ENCODE data around the gene ZFAND6.
"Not testable (repeated sequence)": the region's sequence is repeated elsewhere in the genome, so short reads cannot be mapped to it uniquely, and the experiment has no call there.

ZFAND6 gene

GRCh38 chr15:80151576-80151975, 92.1 kb downstream of the ZFAND6 start:
- no peak for DNase-seq (ENCODE audit: low spot score)

GRCh38 chr15:80152180-80152895, 92.9 kb downstream of the ZFAND6 start:
- peak; percentile 82 for DNase-seq (ENCODE audit: low spot score)

DNA sequence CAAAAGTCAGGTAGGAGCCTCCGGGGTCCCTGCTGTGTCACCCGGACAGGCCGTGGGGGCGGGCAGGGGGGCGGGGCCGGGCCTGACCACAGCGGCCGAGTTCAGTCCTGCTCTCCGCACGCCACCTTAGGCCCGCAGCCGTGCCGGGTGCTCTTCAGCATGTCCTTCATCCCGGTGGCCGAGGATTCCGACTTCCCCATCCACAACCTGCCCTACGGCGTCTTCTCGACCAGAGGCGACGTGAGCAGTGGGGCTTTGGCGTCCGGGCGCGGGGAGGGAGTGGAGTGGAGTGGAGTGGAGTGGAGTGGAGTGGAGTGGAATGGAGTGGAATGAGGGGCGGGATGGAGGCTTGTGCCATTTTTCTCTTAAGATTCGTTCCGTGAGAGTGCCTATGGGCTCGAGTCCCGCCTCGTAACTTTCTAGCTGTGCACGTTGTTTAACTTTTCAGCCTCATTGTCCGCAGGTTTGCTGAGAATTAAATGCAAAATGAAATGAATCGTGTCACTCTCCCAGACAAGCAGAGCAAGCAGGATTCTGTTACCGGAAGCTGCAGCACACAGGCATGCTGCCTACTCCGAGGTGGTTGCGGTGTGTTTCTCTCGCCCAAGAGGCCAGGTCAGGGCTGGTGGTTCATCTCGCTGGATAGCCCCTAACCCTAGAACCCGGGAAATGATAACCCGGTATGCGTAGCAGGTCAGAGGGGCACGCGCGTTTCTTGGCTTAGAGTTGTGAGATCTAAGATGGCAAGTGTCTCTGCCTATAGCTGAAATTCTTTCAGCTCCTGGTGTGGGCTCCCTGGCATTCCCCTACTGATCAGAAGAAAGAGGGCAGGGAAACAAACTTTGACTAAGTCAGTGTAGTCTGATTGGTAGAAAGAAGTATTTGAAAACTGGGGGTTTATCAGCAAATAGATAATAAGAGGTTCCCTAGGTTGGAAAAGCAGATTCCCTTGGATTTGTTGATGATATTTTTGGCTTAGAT, 93.7 kb downstream of the ZFAND6 start, which contains the start of gene FAH:
Gene FAH (plus strand): TSS at position 104 of the 981 bp plus-strand sequence. CDS start 56 bp downstream, at position 160.
- no peak for DNase-seq (ENCODE audit: low spot score)

DNA sequence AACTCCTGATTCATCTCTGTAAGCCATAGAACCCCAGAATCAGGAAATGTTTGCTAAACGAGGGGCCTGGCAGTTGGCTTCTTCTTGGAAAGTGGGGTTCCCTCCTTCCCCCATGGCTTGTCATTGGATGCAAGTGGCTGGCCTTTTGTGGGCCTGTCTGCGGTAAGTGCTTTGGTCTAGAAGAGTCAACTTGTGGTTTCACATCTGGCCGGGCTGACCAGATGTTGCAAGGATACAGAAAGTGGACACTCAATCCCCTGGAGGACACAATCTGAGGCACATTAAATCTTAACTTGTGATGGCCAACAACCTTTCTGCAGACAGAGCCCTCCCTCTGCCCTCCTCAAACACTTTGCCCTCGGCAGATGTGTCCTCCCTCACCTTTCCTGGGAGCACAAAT, 94.4 kb downstream of the ZFAND6 start:
- no peak for DNase-seq (ENCODE audit: low spot score)

- no peak for DNase-seq (ENCODE audit: low spot score)
These were observed 94.9 kb downstream of the ZFAND6 start for GRCh38 chr15:80154336-80154735.

DNA sequence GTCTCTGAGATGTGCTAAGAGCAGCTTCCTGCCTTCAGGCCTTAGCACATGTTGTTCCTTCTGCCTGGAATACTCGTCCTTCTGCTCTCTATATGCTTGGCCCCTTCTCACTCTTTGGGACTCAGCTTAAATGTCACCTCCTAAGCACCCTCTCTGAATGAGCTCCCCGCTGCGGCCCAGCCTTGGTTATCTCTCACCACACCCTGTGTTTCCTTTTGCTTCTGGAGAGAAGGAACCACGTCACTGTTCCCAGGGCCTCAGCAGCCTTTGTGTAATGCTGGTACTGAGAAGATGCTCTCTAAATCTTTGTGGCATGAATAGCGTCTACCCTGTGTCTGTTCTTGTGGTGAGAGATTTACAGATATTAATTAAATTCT, 95.5 kb downstream of the ZFAND6 start:
- no peak for DNase-seq (ENCODE audit: low spot score)

GRCh38 chr15:80155378-80156175, 96.1 kb downstream of the ZFAND6 start:
- not testable (repeated sequence) for DNase-seq (ENCODE audit: low spot score)

DNA sequence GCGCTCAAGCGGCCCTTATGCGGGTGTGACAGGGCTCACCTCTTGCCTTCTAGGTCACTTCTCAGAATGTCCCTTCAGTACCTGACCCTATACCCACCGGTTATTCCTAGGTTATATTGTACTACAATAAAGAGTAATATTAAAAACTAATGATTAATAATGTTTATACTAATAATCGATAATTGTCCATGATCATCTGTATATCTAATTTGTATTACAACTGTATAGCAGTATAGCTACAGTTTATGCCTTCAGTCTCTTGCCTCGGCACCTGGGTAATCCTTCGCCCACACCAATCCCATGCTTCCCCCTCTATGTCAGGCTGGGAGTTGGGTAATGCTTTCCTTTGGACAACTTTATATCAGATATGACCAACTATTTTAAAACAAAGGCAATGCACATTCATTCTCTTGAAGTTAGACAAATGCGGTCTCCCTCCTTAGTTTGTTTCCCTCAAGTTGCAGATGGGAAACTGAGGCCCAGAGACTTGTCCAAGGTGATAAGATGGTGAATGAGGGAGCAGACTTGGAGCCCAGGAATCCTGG, 96.8 kb downstream of the ZFAND6 start:
- no peak for DNase-seq (ENCODE audit: low spot score)

GRCh38 chr15:80157215-80157614, 97.7 kb downstream of the ZFAND6 start:
- DNase-seq (ENCODE audit: low spot score), result no peak

DNA sequence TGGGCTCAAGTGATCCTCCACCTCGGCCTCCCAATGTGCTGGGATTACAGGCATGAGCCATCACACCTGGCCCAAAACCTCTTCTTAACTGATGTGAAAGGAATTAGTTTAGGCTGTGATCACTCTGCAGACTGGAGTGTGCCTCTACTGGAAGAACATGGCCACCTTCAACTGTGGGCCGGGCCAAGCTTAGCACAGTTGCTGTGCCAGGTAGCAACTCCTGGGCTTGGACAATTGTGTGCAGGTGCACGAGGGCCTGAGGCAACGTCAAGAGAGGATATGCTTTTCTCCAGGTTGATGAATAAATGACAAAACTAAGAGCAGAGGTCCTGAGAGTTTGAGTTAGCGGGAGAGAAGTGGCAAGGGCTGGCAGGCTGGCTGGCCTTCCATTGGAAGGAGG, 99.8 kb downstream of the ZFAND6 start:
- DNase-seq (ENCODE audit: low spot score), result no peak

- no peak for DNase-seq (ENCODE audit: low spot score)
These were observed 100.5 kb downstream of the ZFAND6 start for GRCh38 chr15:80159811-80160569.

DNA sequence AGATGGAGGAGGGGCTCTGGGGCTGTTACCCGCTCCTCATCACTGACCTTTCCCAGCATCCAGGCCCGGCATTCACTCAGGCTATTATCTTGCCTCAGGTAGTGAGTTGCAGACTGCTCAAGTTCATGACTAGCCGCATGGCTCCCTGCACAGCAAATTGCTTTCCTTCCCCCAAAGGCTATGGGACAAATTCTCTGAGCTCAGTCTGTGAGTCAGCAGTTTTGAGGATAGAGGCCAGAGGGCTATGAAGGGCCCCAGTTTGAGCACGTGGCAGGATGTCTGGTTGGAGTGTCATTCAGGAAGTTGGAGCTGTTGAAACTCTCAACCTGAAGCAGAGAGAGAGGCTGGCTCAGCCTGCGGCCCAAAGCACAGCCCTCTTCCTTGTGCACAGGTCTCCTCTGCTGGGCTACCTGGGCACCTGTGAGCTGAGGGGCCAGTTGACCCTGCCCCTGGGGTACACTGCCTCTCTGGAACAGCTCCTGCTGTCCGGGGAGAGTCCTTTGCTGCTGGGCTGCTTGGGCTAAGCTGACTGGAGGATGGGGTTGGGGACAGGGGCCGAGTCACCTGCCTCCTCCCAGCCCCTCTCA, 101.2 kb downstream of the ZFAND6 start:
- peak; percentile 60 for DNase-seq (ENCODE audit: low spot score)

- no peak for DNase-seq (ENCODE audit: low spot score)
These were observed 102.1 kb downstream of the ZFAND6 start for GRCh38 chr15:80161468-80162016.

DNA sequence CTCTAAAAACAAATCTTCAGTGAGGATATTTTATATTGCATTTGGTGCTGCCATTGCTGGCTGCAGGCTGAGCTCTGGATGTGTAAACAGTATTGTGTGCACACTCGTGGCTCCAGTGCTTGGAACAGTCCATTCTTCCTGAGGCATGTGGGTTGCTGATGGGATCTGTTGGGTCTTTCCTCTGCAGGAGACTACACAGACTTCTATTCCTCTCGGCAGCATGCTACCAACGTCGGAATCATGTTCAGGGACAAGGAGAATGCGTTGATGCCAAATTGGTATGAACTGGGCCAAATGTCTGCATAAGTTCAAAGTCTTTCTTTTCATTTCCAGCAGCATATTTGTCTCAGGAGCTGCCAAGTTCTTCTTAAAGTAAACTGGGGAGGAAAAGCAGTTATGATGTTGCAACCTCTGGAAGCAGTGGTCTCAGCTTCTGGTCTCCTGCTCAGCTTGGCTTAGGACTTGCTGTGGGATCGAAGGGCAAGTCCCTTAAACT, 102.6 kb downstream of the ZFAND6 start:
- no peak for DNase-seq (ENCODE audit: low spot score)

DNA sequence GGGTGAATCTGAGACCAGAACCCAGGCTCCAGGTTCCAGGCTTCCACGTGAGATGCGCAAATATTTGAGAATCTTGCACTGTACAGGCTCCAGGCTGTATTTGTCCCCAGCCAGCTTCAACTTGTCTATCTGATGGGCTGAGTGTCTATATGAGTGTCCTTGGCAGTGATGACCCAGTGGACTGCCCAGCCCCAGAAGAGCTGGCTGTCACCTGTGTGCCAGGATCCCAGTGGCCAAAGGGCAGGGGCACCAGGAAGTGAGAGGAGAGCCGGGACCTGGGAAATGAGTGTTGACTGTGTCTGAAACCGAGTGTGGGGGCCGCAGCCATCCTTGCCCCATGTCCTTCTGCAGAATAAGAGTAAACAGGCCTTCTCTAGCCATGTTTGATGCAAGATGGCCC, 103.7 kb downstream of the ZFAND6 start:
- no peak for DNase-seq (ENCODE audit: low spot score)

GRCh38 chr15:80163897-80164296, 104.4 kb downstream of the ZFAND6 start:
- no peak for DNase-seq (ENCODE audit: low spot score)

DNA sequence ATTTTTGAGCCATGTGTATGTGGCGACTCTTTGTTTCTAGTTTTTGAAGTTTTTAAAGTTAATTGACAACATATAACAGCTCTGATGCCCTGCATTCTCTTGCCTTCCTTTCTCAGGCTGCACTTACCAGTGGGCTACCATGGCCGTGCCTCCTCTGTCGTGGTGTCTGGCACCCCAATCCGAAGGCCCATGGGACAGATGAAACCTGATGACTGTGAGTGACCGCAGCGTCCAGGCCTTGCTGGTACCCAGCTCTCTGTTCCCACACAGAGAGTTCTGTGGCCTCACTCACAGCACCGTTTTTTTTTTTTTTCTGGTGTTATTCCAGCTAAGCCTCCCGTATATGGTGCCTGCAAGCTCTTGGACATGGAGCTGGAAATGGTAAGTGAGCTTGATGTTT, 108.5 kb downstream of the ZFAND6 start:
- no peak for DNase-seq (ENCODE audit: low spot score)

- DNase-seq (ENCODE audit: low spot score), result no peak
These were observed 108.9 kb downstream of the ZFAND6 start for GRCh38 chr15:80168421-80168820.

DNA sequence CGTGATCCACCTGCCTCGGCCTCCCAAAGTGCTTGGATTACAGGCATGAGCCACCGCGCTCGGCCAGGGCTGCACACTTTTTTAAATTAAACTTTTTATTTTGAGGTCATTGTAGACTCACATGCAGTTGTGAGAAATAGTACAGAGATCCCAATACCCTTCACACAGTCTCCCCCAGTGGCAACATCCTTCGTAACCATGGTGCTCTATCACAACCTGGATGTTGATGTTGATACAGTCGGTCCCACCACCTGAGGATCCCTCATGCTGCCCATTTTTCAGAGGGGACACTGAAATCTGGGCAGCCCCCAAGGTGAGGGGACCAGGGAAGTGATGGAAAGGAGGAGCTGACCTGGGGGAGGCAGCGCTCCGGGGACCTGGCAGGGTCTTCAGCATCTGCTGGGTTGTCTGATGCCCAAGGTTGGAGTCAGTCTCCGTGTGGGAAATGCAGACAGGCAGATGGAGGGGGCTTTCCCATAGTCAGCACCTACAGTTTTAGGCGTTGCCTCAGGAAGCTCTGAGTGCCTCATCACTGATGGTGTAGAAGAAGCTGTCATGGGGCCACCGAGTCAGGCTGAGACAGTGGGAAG, 110.4 kb downstream of the ZFAND6 start:
- no peak for DNase-seq (ENCODE audit: low spot score)

- no peak for DNase-seq (ENCODE audit: low spot score)
These were observed 111.1 kb downstream of the ZFAND6 start for GRCh38 chr15:80170596-80170995.
